WI38 (cell line): Measurements from ENCODE around the gene ESRRB.

Experiments used
- H3K4me3 ChIP-seq: 2 replicates; pipeline ENCODE4 v1.5.1; 2011; ENCODE audit warnings: low read depth, mild to moderate bottlenecking, control low read depth, low read length
- CTCF ChIP-seq: IDR thresholded peaks from 2 replicates; pipeline ENCODE4 v1.5.1; 2012; ENCODE audit warnings: low read depth, mild to moderate bottlenecking, control low read depth, low read length

ESRRB gene

GRCh38 chr14:76446486-76446885 is 70.5 kb downstream of the ESRRB start:
- H3K4me3 ChIP-seq = no peak overlapping the region
- no peak for TF ChIP-seq CTCF

- no peak for TF ChIP-seq CTCF
- H3K4me3 ChIP-seq = no peak overlapping the region
These were observed 71.0 kb downstream of the ESRRB start for GRCh38 chr14:76446921-76447320.

- no peak for TF ChIP-seq CTCF
These were observed 74.5 kb downstream of the ESRRB start for GRCh38 chr14:76450476-76450875.

GRCh38 chr14:76456200-76456599 is 80.3 kb downstream of the ESRRB start:
- no peak overlapping the region for H3K4me3 ChIP-seq
- TF ChIP-seq CTCF = peak; percentile 37

More at GRCh38 chr14:76450476-76450875, 74.5 kb downstream of the ESRRB start:
- H3K4me3 ChIP-seq = no peak overlapping the region

GRCh38 chr14:76456891-76457586 is 81.1 kb downstream of the ESRRB start:
- no peak for TF ChIP-seq CTCF
- H3K4me3 ChIP-seq = no peak overlapping the region

GRCh38 chr14:76457841-76458240 is 81.9 kb downstream of the ESRRB start:
- TF ChIP-seq CTCF = no peak
- no peak overlapping the region for H3K4me3 ChIP-seq

- no peak overlapping the region for H3K4me3 ChIP-seq
- no peak for TF ChIP-seq CTCF
These were observed 85.9 kb downstream of the ESRRB start for GRCh38 chr14:76461886-76462285.
